Occipital lobe (tissue), 2 donors: Measurements from ENCODE around the gene GP9. TPM values are rescaled to one million over a fixed set of nuclear protein-coding genes. Genes with fewer than 3 reads are reported as not detected.
"Not testable (repeated sequence)": the region's sequence is repeated elsewhere in the genome, so short reads cannot be mapped to it uniquely, and the experiment has no call there.

Experiments
- DNase-seq: peaks from one replicate; lab custom pipeline; 2025; lab: John Stamatoyannopoulos, UW
- total RNA-seq: library from RNA; depleted of rRNA; stranded (reverse); fragments of >200 nt; gene quantifications from one replicate; pipeline ENCODE4 v1.2.3, GENCODE V29; 2014

GP9 gene
- total RNA-seq, 1 donor from 2014 or later = not detected

DNA sequence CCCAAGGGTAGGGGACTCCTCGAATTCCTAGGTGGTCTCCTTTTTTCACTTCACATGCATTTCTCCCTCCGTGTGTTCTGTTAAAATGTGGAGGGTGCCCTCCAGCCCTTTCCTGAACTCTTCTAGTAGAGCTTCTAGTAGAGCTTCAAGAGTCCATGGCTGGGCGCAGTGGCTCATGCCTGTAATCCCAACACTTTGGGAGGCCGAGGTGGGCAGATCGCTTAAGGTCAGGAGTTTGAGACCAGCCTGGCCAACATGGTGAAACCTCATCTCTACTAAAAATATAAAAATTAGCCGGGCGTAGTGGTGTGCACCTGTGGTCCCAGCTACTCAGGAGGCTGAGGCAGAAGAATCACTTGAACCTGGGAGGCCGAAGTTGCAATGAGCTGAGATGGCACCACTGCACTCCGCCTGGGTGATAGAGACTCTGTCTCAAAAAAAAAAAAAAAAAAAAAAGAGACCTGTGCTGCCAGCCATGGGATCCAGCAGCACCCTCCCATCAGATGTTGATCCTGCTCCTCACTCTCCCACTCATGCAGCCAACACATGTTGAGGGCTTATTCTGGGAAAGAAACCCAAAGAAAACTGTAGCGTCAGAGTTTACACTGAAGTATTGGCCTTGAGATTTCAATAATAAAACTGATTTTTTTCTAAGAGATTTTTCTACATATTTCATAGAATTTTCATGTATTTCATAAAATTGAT is 50.6 kb downstream of the GP9 start:
- DNase-seq = not testable (repeated sequence)

Other genes with a start within 250 kb of the GP9 start
- 27.6 TPM for gene ACAD9, start 181.2 kb upstream of the GP9 start, total RNA-seq
- 2.2 TPM for gene CFAP92, start 66.7 kb upstream of the GP9 start, total RNA-seq
- 0.94 TPM for gene EFCC1, start 59.5 kb upstream of the GP9 start, total RNA-seq
- gene RAB43, start 61.0 kb downstream of the GP9 start, total RNA-seq = 3.3 TPM
- 16.8 TPM for gene ISY1, start 100.3 kb downstream of the GP9 start, total RNA-seq
- gene CNBP, start 123.1 kb downstream of the GP9 start, total RNA-seq = 169 TPM
- gene COPG1, start 188.8 kb downstream of the GP9 start, total RNA-seq = 117 TPM
- 17.0 TPM for gene HMCES, start 218.1 kb downstream of the GP9 start, total RNA-seq